Colonic mucosa (tissue), 4 donors: ENCODE measurements around the gene MSI2. TPM values are rescaled to one million over a fixed set of nuclear protein-coding genes. Genes with fewer than 3 reads are reported as not detected.

Experiments used
- DNase-seq: peaks from one replicate; pipeline ENCODE4 v3.0.0-alpha.2; 2020
- H3K27ac ChIP-seq: fragments of 200-600 bp; one replicate; pipeline ENCODE4 v1.8.0; 2021
- H3K27me3 ChIP-seq: fragments of 200-600 bp; one replicate; pipeline ENCODE4 v1.8.0; 2021
- H3K36me3 ChIP-seq: fragments of 200-600 bp; one replicate; pipeline ENCODE4 v1.8.0; 2021
- H3K4me1 ChIP-seq: fragments of 200-600 bp; one replicate; pipeline ENCODE4 v1.8.0; 2021; ENCODE audit warnings: mild to moderate bottlenecking
- H3K4me3 ChIP-seq: fragments of 200-600 bp; one replicate; pipeline ENCODE4 v1.8.0; 2021
- H3K9ac ChIP-seq, 2 donors: one replicate each; pipeline ENCODE4 v1.7.0; 2013; ENCODE audit warnings: control low read depth in 2 of 2, low read depth in 2 of 2, low read length in 2 of 2
- H3K9me3 ChIP-seq: fragments of 200-600 bp; one replicate; pipeline ENCODE4 v1.8.0; 2021
- intact Hi-C: fragments of 100-400 bp; cut with DNase I; formaldehyde crosslinking; loops from one replicate; pipeline ENCODE4 v1.14.1; 2022
- total RNA-seq, 2 donors: library from RNA; stranded (reverse); fragmentation: NEBNext Ultra II Directional in 1 of 2; extraction: Animal tissue kit (Norgen Biotek cat#: 25700) in 1 of 2; gene quantifications; one replicate each; pipeline ENCODE4 v1.2.1, GENCODE V29; 2021
- TF ChIP-seq, protein P1 (sequence below): fragments of 200-600 bp; IDR thresholded peaks from one replicate; pipeline ENCODE4 v1.8.0; 2022; ENCODE audit warnings: antibody characterized with exemption, mild to moderate bottlenecking
- donor health status: healthy.
- donor health status: DM: no; HTN: no; CAD: no.
- donor health status: DM: no; HTN: no; CAD: no.

MSI2 gene
- total RNA-seq, 2 donors from 2014 or later, result 61.6 to 75.4 TPM

DNA sequence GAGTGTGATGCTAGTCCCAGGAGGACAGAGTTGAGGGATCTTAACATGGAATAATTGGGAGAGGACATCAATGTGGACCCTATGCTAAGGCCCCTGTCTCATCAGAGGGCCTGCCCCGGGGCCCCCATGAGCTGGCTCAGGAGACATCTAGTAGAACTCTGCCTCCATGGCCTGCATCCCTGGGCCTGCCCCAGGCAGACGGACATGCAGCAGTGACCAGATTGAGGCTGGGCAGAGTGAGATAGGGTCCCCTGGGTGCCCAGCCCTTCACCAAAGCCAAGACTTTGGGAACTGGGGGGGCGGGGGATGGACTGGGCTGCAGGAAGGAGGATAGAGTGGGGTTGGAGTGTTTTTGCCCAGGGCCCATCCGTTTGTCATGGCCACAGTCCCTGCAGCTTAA, 373.6 kb downstream of the MSI2 start:
- Histone ChIP-seq H3K36me3 (no peaks in the 10 kb centered on the region), H3K4me3 (no peak overlapping the region), H3K9ac (no peak overlapping the region), H3K27me3 (no peaks in the 10 kb centered on the region), H3K27ac (no peak overlapping the region), H3K4me1 (no peaks in the 10 kb centered on the region), H3K9me3 (no peaks in the 10 kb centered on the region)
- TF ChIP-seq, protein P1, sequence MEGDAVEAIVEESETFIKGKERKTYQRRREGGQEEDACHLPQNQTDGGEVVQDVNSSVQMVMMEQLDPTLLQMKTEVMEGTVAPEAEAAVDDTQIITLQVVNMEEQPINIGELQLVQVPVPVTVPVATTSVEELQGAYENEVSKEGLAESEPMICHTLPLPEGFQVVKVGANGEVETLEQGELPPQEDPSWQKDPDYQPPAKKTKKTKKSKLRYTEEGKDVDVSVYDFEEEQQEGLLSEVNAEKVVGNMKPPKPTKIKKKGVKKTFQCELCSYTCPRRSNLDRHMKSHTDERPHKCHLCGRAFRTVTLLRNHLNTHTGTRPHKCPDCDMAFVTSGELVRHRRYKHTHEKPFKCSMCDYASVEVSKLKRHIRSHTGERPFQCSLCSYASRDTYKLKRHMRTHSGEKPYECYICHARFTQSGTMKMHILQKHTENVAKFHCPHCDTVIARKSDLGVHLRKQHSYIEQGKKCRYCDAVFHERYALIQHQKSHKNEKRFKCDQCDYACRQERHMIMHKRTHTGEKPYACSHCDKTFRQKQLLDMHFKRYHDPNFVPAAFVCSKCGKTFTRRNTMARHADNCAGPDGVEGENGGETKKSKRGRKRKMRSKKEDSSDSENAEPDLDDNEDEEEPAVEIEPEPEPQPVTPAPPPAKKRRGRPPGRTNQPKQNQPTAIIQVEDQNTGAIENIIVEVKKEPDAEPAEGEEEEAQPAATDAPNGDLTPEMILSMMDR, result no peak
- intact Hi-C loops, result no loop called here
- DNase-seq, result no peak

DNA sequence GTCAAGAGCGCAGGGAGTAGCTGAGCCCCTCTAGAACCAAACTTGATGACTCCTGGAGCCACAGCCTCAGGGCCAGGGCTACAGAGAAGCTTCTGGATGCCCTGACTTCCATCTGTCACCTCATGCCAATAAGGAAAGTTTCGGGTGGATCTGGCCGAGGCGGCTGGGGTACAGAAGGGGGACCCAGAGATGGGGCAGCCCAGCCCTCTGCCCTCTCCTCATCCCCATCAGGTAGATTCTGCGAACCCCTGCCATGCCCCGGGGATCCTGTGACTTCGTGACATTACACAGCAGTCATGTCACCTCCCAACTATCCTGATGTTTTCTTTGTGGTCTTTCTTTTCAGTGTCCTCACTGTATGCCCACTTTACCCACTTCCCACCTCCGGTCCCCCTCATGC, 374.4 kb downstream of the MSI2 start:
- intact Hi-C loops, result no loop called here
- Histone ChIP-seq H3K4me1 (no peaks in the 10 kb centered on the region), H3K9ac (no peak overlapping the region), H3K27ac (no peak overlapping the region), H3K36me3 (no peaks in the 10 kb centered on the region), H3K27me3 (no peaks in the 10 kb centered on the region), H3K9me3 (no peaks in the 10 kb centered on the region), H3K4me3 (no peak overlapping the region)
- no peak for DNase-seq
- TF ChIP-seq, protein P1, result no peak

DNA sequence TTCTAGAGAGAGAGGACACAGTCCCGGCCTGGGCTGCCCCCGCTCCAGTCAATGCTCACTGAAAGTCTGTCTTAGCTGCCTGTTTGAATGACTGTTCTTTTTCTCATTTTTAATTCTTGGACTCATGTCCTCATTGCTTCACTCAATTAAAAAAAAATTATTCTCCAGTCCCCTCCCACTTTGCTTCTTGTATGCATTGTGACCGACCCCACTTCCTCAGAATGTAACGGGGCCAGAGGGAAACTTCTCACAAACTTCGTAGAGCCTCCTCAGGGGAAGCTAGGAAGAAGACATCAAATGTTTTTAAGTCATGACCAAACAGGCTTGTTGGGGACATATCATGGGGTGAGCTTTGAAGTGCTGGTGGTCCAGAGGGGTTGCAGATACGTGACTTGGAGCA, 375.5 kb downstream of the MSI2 start:
- TF ChIP-seq, protein P1, result no peak
- H3K9ac ChIP-seq, result no peak overlapping the region
- H3K4me1 ChIP-seq, result no peaks in the 10 kb centered on the region
- H3K27ac ChIP-seq, result no peak overlapping the region
- H3K4me3 ChIP-seq, result no peak overlapping the region
- no peak for DNase-seq
- H3K27me3 ChIP-seq, result no peaks in the 10 kb centered on the region
- no peaks in the 10 kb centered on the region for H3K9me3 ChIP-seq
- intact Hi-C loops, result no loop called here
- no peaks in the 10 kb centered on the region for H3K36me3 ChIP-seq

DNA sequence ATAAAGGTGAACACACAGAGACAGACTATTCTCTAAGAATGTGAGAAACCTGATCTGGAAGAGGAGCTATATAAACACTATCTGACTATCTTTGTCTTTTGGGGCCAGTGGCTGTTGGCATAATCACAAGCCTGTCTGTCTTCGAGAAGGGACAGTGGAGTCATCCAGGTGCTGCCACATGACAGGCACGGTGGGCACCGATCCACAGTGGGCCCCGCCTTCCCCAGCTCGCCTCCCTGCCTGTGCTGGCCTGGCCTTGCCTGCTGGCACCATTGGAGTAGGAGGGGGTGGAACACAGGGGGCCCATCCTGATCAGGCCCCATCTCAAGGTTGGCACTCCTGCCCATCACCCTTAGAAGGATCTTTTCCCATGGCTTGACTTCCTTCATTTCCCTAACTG, 376.0 kb downstream of the MSI2 start:
- Histone ChIP-seq H3K9me3 (no peaks in the 10 kb centered on the region), H3K27ac (no peak overlapping the region), H3K4me3 (no peak overlapping the region), H3K36me3 (no peaks in the 10 kb centered on the region), H3K9ac (no peak overlapping the region), H3K27me3 (no peaks in the 10 kb centered on the region), H3K4me1 (no peaks in the 10 kb centered on the region)
- TF ChIP-seq, protein P1, result no peak
- intact Hi-C loops, result no loop called here
- DNase-seq, result no peak

DNA sequence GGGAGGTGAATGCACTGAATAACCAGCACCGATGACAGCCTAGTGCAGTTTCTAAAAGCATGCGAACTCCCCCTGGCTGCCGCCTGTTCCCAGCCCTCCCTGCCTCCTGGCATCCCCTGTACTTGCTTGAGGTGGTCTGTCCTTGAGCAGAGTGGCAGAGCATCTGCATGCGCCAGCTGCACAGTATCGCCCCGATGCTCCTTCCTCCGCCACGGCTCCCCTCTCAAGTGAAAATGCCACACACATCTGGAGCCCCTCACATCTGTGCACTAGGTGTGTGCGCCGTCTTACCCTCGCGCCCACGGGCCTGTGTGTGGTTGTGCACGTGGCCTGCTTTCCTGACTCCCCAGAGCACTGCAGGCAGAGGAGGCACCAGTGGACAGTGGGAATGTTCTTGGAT, 376.9 kb downstream of the MSI2 start:
- H3K4me3 ChIP-seq, result no peak overlapping the region
- DNase-seq, result no peak
- intact Hi-C loops, result no loop called here
- H3K27ac ChIP-seq, result no peak overlapping the region
- no peaks in the 10 kb centered on the region for H3K4me1 ChIP-seq
- H3K9me3 ChIP-seq, result no peaks in the 10 kb centered on the region
- TF ChIP-seq, protein P1, result no peak
- H3K9ac ChIP-seq, result no peak overlapping the region
- H3K36me3 ChIP-seq, result no peaks in the 10 kb centered on the region
- no peaks in the 10 kb centered on the region for H3K27me3 ChIP-seq
